ENCODE results near the gene GDPD4. TPM values are rescaled to one million over a fixed set of nuclear protein-coding genes. Genes with fewer than 3 reads are reported as not detected.

GDPD4 gene
- total RNA-seq, 4 donors from 2014 or later, result not detected

GRCh38 chr11:77278595-77279506 lies 22.6 kb downstream of the GDPD4 start:
- no peak for TF ChIP-seq POLR2A (IDR thresholded peaks at IDR 0.05)
- H3K9me3 ChIP-seq, result no peaks in the 10 kb centered on the region
- no peaks in the 10 kb centered on the region for H3K4me1 ChIP-seq
- H3K27ac ChIP-seq, result no peak overlapping the region
- no peaks in the 10 kb centered on the region for H3K36me3 ChIP-seq
- no peak for DNase-seq (ENCODE audit: low spot score in 2 of 2)
- H3K27me3 ChIP-seq, result no peaks in the 10 kb centered on the region
- no peak overlapping the region for H3K4me3 ChIP-seq
- WGBS, 2 donors, result 61 to 80% methylated on average over 2 of the region's 2 CpGs

DNA sequence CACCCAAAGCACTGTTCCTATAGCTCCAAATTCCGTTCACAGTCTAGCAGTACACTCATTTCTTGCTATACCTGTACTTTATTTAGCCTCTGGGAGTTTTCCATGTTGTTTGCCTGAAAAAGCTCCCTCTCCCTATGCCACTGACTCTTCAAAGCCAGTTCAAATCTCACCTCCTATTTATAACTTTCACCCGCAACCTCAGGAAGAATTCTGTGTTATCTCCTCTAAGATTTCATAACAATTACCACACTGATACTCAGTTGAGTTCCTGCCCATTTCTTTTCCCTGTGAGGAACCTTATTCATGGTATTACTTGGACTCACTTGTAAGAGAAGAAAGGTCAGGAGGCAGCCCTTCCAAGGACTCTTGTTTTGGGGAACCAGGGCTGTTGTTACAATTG lies 25.2 kb downstream of the GDPD4 start:
- Histone ChIP-seq H3K4me3 (no peak overlapping the region), H3K9me3 (no peaks in the 10 kb centered on the region), H3K36me3 (no peaks in the 10 kb centered on the region), H3K27me3 (no peaks in the 10 kb centered on the region), H3K4me1 (no peaks in the 10 kb centered on the region), H3K27ac (no peak overlapping the region)
- TF ChIP-seq CTCF (IDR thresholded peaks at IDR 0.05) (no peak), EP300 (IDR thresholded peaks at IDR 0.05) (no peak), POLR2A (IDR thresholded peaks at IDR 0.05) (no peak)
- no peak for DNase-seq (ENCODE audit: low spot score in 2 of 2)
- WGBS, 2 donors, result 82 to 87% methylated on average over 2 of the region's 2 CpGs

- Histone ChIP-seq H3K4me1 (no peaks in the 10 kb centered on the region), H3K36me3 (no peaks in the 10 kb centered on the region), H3K27me3 (no peaks in the 10 kb centered on the region), H3K4me3 (no peak overlapping the region), H3K9me3 (no peaks in the 10 kb centered on the region), H3K27ac (no peak overlapping the region)
- TF ChIP-seq EP300 (IDR thresholded peaks at IDR 0.05) (no peak), CTCF (IDR thresholded peaks at IDR 0.05) (no peak), POLR2A (IDR thresholded peaks at IDR 0.05) (no peak)
- 81 to 82% methylated on average over 3 of the region's 3 CpGs for WGBS, 2 donors
- DNase-seq (ENCODE audit: low spot score in 2 of 2), result no peak
These were observed 30.6 kb downstream of the GDPD4 start for GRCh38 chr11:77270921-77271320.

GRCh38 chr11:77269484-77270123 lies 31.9 kb downstream of the GDPD4 start:
- H3K27me3 ChIP-seq, result no peaks in the 10 kb centered on the region
- 62 to 64% methylated on average over 1 of the region's 1 CpG for WGBS, 2 donors

GRCh38 chr11:77267962-77268361 lies 33.5 kb downstream of the GDPD4 start:
- Histone ChIP-seq H3K4me3 (no peak overlapping the region), H3K9me3 (peaks cover 0 to 14% (median under 1%) of the 10 kb centered on the region in 4 donors), H3K4me1 (no peaks in the 10 kb centered on the region), H3K36me3 (no peaks in the 10 kb centered on the region), H3K27me3 (no peaks in the 10 kb centered on the region), H3K27ac (no peak overlapping the region)
- WGBS, 2 donors, result 88% methylated on average over 2 of the region's 2 CpGs
- no peak for DNase-seq (ENCODE audit: low spot score in 2 of 2)
- TF ChIP-seq CTCF (IDR thresholded peaks at IDR 0.05) (no peak), EP300 (IDR thresholded peaks at IDR 0.05) (no peak), POLR2A (IDR thresholded peaks at IDR 0.05) (no peak)

More at GRCh38 chr11:77269484-77270123, 31.9 kb downstream of the GDPD4 start:
- Histone ChIP-seq H3K9me3 (no peaks in the 10 kb centered on the region), H3K27ac (no peak overlapping the region), H3K4me3 (no peak overlapping the region), H3K36me3 (no peaks in the 10 kb centered on the region), H3K4me1 (no peaks in the 10 kb centered on the region)
- no peak for DNase-seq (ENCODE audit: low spot score in 2 of 2)
- no peak for TF ChIP-seq POLR2A (IDR thresholded peaks at IDR 0.05)
- no peak for TF ChIP-seq CTCF (IDR thresholded peaks at IDR 0.05)
- TF ChIP-seq EP300 (IDR thresholded peaks at IDR 0.05), result no peak
